HCEC 1CT (cell line): ENCODE data around the gene E2F1.

Experiments used
- DNase-seq: peaks from one replicate; pipeline ENCODE4 v3.0.0-alpha.2; 2017

E2F1 gene

GRCh38 chr20:33686100-33686983 lies at the start of gene E2F1:
TSS of gene E2F1 (minus strand) at chr20:33686385. CDS start at chr20:33686264, 121 bp downstream.
- peak; percentile 93 for DNase-seq

DNA sequence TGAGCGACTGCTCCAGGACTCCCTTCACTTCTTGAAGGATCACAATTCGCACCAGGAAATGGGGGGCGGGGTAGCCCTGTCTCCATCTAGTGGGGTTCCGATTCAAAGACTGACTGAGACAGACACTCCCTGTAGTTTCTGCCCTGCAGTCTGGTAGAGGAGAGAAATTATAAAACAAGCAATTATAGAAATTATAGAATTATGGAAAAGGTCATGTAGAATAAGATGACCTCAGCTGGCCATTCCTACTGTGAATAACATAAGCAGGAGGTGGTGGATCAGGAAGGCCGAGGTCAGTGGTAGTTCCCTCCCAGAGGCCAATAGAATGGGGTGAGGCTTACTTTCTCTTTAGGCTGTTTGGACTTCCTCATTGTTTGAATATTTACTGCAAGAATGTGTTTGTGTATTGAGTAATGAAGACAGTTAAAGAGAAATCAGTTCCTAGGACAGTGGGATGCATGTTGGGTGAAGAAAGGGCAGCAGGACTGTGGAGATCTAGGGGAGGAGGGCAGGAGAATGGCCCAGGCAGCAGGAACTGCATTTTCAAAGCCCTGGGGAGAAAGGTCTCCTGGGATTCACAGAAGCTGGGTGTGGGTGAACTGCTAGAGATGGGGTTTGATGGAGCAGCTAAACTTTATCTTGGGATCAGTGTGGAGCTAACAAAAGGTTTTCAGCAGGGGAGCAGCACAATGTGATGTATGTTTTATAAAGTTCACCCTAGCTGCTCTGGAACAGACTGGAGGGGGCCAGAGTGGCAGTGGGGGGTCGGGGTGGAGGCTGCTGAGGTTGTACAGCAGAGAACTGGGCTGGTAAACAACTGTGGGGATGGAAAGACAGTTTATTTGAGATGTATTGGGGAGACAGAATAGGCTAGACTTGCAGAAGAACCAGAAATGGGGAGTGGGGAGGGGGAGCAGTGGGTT lies 47.7 kb upstream of the E2F1 start:
- peak; percentile 89 for DNase-seq

GRCh38 chr20:33732166-33732970 lies 46.2 kb upstream of the E2F1 start:
- DNase-seq = no peak

DNA sequence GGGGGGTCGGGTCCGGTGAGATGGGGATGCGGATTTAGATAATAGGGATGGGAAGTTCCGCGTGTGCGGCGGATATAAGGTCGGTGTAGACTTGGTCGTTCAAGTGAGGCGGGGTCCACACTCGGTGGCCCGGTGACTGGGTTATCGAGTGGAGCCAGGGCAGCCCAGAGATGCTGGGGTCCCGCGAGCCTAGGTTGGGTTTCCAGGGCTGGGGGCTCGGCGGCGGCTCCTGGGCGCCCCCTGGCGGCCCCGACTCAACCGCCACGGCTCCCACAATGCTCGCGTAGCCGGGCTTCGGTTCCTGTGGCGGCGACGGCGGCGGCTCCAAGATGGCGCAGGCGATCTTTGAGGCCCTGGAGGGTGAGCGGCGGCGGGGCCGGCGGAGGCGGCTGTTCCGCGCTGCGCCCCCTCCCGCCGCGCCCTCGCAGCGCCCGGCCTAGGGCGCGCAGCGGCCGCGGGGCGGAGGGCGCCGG lies 45.5 kb upstream of the E2F1 start, which contains the start of gene ZNF341:
Gene ZNF341, plus strand, starts transcription at position 304 of the 473 bp plus-strand sequence. Its CDS starts 26 bp downstream, at position 330.
- peak; percentile 82 for DNase-seq

DNA sequence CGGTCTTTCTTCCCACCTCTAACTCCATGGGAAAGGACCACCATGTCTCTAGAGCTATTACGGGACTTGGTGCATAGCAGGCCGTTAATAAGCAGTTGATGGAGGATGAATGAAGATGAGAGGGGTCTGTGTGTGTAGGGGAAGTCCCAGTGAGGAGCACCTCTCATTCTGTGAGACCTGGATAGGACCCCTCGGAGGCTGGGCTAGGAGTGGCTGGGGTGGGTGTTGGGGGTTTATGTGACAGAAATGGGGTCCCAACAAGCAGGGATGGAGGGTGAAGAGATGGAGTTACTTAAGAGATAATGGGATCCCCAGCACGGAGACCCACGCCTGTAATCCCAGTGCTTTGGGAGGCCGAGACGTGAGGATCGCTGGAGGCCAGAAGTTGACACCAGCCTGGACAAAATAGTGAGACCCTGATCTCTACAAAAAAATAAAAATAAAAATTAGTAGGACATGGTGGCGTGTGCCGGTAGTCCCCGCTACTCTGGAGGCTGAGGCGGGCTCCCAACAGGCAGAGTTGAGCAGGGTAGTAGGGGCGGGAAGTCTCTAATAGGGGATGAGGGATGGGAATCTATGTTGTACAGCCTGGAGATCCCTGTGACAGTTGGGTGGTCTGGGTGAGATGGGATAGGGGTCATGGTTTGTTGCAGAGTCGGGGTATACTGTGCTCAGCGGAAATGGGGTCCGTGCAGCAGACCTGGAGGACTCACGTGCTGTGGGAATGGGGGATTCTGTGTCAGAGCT lies 44.9 kb upstream of the E2F1 start:
- no peak for DNase-seq

GRCh38 chr20:33729101-33729500 lies 42.9 kb upstream of the E2F1 start:
- no peak for DNase-seq

DNA sequence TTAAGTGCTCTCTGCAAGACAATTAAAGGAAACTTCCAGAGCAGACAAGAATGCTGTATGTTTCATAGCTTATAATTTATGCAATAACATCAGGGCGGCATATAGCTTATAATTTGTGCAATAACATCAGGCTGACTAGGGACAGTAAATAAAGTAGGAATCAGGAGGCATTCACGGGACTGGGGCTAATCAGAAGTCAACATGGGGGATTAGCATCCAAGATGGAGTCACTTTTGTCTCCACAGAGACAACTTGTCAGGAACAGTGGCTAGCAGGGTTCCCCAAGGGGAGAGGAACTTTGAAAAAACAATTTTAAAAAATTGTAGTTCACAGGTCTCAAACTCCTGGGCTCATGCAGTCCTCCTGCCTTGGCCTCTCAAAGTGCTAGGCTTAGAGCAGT lies 42.3 kb upstream of the E2F1 start:
- DNase-seq = no peak

GRCh38 chr20:33727806-33728205 lies 41.6 kb upstream of the E2F1 start:
- no peak for DNase-seq

GRCh38 chr20:33727115-33727479 lies 40.9 kb upstream of the E2F1 start:
- no peak for DNase-seq

DNA sequence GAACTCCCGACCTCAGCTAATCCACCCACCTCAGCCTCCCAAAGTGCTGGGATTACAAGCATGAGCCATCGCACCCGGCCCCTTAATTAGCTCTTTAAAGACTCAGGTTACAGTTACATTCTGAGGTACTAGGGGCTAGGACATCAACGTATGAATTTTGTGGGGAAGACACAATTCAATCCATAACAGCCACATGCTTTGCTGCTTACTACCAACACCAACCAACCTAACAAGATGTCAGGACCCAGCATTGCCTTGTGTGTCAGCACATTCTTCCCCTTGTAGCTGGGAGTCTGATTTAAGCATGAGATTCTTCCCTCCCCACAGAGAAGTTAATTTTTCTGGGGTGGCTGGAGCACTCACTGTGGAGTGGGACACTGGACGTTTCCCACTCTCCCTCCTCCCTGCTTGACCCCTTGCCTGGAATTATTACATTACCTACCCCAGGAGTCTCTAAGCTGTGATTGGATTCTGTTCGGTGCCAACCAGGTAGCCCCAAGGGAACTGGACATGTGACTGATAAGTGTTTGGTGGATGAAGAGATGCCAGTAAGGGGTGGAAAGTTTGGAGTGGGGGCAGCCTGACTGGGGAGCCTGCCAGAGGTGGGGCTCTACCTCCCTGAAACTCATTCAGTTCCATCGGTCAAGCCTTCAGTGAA lies 39.6 kb upstream of the E2F1 start:
- no peak for DNase-seq

DNA sequence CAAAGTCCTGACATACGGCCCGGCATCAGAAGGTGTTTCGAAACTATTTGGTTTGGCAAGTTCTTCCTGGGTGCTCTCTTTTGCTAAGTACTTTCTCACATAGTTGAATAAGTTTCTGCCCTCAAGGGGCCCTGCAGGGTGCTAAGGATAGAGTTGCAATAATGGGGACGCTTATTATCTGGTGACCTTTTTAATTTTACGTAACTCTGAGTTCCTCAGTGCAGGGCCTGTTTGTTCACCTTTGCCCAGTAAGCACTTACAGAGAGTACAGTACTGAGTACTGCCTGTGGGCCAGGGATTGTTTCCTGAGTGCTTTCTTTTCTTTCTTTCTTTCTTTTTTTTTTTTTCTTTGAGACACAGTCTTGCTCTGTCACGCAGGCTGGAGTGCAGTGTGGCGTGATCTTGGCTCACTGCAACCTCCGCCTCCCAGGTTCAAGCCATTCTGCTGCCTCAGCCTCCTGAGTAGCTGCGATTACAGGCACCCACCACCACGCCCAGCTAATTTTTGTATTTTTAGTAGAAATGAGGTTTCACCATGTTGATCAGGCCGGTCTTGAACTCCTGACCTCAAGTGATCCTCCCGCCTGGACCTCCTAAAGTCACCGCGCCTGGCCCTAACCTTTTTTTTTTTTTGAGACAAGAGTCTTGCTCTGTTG lies 38.4 kb upstream of the E2F1 start:
- DNase-seq = peak; percentile 18

DNA sequence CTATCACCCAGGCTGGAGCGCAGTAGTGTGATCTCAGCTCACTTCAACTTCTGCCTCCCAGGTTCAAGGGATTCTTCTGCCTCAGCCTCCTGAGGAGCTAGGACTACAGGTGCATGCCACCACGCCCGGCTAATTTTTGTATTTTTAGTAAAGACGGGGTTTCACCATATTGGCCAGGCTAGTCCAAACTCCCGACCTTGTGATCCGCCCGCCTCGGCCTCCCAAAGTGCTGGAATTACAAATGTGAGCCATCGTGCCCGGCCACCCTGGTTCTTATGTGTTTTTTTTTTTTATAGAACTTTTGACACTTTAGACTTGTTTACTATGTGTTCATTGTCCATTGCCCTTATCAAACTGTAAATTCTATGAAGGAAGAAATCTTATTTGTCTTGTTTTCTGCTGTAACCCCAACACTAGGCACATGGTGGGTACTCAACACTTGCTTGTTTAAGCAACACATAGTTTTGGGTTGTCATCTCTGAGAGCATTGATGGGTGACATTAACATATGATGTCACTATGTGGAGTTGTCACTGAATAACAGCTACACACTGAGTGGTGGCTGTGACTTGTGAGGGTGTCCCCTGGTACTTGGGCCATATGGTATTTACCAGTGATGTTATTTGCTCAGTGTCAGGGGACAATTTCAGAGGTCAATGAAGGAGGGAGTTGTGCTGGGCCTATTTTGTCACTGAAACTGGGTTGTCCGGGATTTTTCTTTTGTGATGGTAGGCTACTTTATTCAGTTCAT lies 35.4 kb upstream of the E2F1 start:
- DNase-seq = no peak

DNA sequence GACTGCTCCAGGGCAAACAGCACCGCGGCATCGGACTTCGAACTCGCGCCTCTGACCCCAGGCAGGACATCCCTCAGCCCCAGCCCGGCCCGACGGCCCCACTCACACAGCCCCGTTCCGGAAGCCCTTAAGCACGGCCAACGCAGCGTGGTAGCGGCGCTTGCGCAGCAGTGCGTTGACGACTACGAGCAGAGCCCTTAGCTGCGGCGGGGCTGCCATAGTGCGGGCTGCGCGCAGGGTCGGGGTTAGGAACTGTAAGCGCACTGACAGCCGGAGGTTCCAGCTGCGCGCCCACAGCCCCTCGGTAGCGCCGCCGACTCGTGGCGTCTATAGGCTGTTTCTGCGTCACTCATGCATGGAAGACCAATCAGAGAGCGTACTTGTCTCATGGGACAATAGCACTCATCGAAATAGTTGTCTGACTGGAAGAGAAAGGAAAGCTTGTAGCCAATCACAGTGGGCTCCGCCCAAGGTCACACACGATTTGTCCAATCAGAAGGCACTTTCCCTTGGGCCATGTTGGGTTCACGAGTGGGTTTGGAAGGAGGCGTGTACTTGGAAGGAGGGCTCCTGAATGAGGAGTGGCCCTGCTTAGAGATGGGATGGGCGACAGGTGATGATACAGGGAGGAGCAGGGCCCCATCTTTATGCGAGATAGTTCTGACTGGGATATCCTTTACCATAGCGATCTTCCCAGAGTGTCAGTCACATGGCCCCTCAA lies 34.0 kb upstream of the E2F1 start, which contains the start of gene PXMP4:
Gene PXMP4, minus strand, starts transcription at position 322 of the 721 bp plus-strand sequence. Its CDS starts 103 bp downstream, at position 219.
- peak; percentile 96 for DNase-seq

- DNase-seq = no peak
These were observed 33.2 kb upstream of the E2F1 start for GRCh38 chr20:33719277-33719988.

DNA sequence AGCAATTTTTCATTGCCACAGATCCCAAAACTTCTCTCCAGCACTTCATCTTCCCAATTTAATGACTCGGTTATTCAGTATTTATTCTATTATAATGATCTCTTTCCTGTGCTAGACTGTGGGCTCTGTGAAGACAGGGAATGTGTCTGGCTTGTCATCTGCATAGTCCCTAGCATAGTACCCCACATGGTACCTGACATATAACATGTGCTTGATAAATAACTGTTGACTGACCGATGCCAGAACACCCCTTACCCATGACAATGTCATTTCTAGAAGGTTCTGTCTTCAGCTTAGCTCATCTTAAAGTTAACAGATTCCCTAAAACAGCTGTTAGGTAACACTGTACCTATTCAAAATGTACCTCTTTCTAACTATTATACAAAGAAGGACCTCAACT lies 30.3 kb upstream of the E2F1 start:
- DNase-seq = no peak

GRCh38 chr20:33713865-33714367 lies 27.7 kb upstream of the E2F1 start:
- DNase-seq = no peak

GRCh38 chr20:33711446-33711738 lies 25.2 kb upstream of the E2F1 start:
- no peak for DNase-seq

GRCh38 chr20:33710681-33711445 lies 24.7 kb upstream of the E2F1 start:
- DNase-seq = no peak
